ENCODE measurements around the gene MPP3.

DNA sequence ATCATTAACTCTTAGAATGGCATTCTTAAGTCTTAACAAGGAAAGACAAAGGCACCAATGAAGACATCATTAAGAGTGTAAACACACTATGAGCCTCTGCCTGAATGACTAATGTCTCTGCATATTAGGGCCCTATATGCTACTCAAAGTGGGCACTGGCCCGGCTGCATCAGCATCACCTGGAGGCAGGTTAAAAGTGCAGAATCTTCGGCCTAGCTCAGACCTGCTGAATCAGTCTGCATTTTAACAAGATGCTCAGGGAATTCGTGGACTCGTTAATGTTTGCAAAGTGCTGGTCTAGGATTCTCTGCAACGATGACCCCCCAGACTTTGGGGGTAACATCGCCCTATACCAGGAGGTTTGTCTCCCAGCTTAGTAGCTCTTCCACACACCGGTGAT is 6.7 kb downstream of the MPP3 start:
- TF ChIP-seq ZNF263 (CRISPR knock-in tag; IDR thresholded peaks at IDR 0.05; ENCODE audit: low read depth) (no peak), ATF2 (CRISPR knock-in tag; IDR thresholded peaks at IDR 0.05; ENCODE audit: borderline replicate concordance, low read depth) (no peak), CTCF (IDR thresholded peaks at IDR 0.05) (no peak), ATF1 (CRISPR knock-in tag; IDR thresholded peaks at IDR 0.05) (no peak), SP1 (CRISPR knock-in tag; conservative IDR thresholded peaks at IDR 0.05) (no peak), NR2C2 (CRISPR knock-in tag; IDR thresholded peaks at IDR 0.05) (no peak), ZNF423 (CRISPR knock-in tag; IDR thresholded peaks at IDR 0.05) (no peak), ELF4 (CRISPR knock-in tag; IDR thresholded peaks at IDR 0.05; ENCODE audit: low read depth) (no peak), SMAD3 (CRISPR knock-in tag; IDR thresholded peaks at IDR 0.05; ENCODE audit: borderline replicate concordance) (no peak), ZNF121 (CRISPR knock-in tag; IDR thresholded peaks at IDR 0.05) (no peak), NFE2L1 (CRISPR knock-in tag; IDR thresholded peaks at IDR 0.05) (no peak)
- TF ChIP-seq, protein P1, sequence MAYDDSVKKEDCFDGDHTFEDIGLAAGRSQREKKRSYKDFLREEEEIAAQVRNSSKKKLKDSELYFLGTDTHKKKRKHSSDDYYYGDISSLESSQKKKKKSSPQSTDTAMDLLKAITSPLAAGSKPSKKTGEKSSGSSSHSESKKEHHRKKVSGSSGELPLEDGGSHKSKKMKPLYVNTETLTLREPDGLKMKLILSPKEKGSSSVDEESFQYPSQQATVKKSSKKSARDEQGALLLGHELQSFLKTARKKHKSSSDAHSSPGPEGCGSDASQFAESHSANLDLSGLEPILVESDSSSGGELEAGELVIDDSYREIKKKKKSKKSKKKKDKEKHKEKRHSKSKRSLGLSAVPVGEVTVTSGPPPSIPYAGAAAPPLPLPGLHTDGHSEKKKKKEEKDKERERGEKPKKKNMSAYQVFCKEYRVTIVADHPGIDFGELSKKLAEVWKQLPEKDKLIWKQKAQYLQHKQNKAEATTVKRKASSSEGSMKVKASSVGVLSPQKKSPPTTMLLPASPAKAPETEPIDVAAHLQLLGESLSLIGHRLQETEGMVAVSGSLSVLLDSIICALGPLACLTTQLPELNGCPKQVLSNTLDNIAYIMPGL (CRISPR knock-in tag; IDR thresholded peaks at IDR 0.05): no peak
- TF ChIP-seq, protein P2, sequence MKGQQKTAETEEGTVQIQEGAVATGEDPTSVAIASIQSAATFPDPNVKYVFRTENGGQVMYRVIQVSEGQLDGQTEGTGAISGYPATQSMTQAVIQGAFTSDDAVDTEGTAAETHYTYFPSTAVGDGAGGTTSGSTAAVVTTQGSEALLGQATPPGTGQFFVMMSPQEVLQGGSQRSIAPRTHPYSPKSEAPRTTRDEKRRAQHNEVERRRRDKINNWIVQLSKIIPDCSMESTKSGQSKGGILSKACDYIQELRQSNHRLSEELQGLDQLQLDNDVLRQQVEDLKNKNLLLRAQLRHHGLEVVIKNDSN (CRISPR knock-in tag; IDR thresholded peaks at IDR 0.05): no peak
- TF ChIP-seq, protein P3, sequence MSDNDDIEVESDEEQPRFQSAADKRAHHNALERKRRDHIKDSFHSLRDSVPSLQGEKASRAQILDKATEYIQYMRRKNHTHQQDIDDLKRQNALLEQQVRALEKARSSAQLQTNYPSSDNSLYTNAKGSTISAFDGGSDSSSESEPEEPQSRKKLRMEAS (CRISPR knock-in tag; IDR thresholded peaks at IDR 0.05): no peak
